Rectal smooth muscle tissue (tissue), 1 donor: ENCODE results near the gene PRKAR2A.
"Not testable (repeated sequence)": the region's sequence is repeated elsewhere in the genome, so short reads cannot be mapped to it uniquely, and the experiment has no call there.

ENCODE experiments used
- H3K27ac ChIP-seq: one replicate; pipeline ENCODE4 v1.7.0; 2013; ENCODE audit warnings: low read depth, low read length, inconsistent platforms
- H3K27me3 ChIP-seq: one replicate; pipeline ENCODE4 v1.7.0; 2013; ENCODE audit warnings: low read length; ENCODE audit not compliant: control insufficient read depth, insufficient read depth
- H3K36me3 ChIP-seq: one replicate; pipeline ENCODE4 v1.7.0; 2013; ENCODE audit warnings: low read length; ENCODE audit not compliant: control insufficient read depth, insufficient read depth
- H3K4me1 ChIP-seq: one replicate; pipeline ENCODE4 v1.7.0; 2013; ENCODE audit warnings: low read length; ENCODE audit not compliant: control insufficient read depth, insufficient read depth
- H3K4me3 ChIP-seq: one replicate; pipeline ENCODE4 v1.7.0; 2013; ENCODE audit warnings: low read length
- H3K9ac ChIP-seq: one replicate; pipeline ENCODE4 v1.7.0; 2013; ENCODE audit warnings: low read length

PRKAR2A gene

DNA sequence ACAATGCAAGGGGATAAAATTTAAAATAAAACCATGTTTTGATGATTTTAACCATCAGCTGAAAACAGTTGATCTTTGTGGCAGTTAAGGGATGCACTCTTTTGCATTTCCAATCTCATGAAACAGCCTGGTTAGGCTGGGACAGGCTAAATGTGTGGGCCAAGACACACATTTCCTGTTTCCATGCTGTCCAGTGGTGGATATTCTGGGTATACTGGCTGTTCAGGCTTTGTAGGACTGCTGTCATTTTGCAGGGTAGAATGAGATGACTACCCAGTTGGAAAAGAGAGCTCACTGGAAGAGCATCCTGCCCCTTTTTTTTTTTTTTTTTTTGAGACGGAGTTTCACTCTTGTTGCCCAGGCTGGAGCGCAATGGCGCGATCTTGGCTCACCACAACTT, 88.6 kb downstream of the PRKAR2A start:
- Histone ChIP-seq H3K36me3 (peaks cover 2% of the 10 kb centered on the region), H3K9ac (no peak overlapping the region), H3K27ac (no peak overlapping the region), H3K4me3 (no peak overlapping the region), H3K27me3 (no peaks in the 10 kb centered on the region), H3K4me1 (no peaks in the 10 kb centered on the region)

GRCh38 chr3:48756640-48757039, 91.0 kb downstream of the PRKAR2A start:
- Histone ChIP-seq H3K4me3 (no peak overlapping the region), H3K4me1 (no peaks in the 10 kb centered on the region), H3K27me3 (no peaks in the 10 kb centered on the region), H3K9ac (no peak overlapping the region), H3K27ac (no peak overlapping the region), H3K36me3 (peaks cover 2% of the 10 kb centered on the region)

- no peak overlapping the region for H3K9ac ChIP-seq
- H3K36me3 ChIP-seq = peaks cover 8% of the 10 kb centered on the region
- no peak overlapping the region for H3K27ac ChIP-seq
- H3K27me3 ChIP-seq = no peaks in the 10 kb centered on the region
- H3K4me3 ChIP-seq = no peak overlapping the region
- H3K4me1 ChIP-seq = peaks cover 3% of the 10 kb centered on the region
Observed at GRCh38 chr3:48750856-48751255, 96.8 kb downstream of the PRKAR2A start.

- H3K4me1 ChIP-seq = peaks cover 3% of the 10 kb centered on the region
- H3K36me3 ChIP-seq = peaks cover 8% of the 10 kb centered on the region
- H3K9ac ChIP-seq = no peak overlapping the region
- no peak overlapping the region for H3K27ac ChIP-seq
- H3K4me3 ChIP-seq = no peak overlapping the region
- H3K27me3 ChIP-seq = no peaks in the 10 kb centered on the region
Observed at GRCh38 chr3:48748754-48749153, 98.9 kb downstream of the PRKAR2A start.

GRCh38 chr3:48747706-48748105, 100.0 kb downstream of the PRKAR2A start:
- Histone ChIP-seq H3K27me3 (no peaks in the 10 kb centered on the region), H3K9ac (no peak overlapping the region), H3K36me3 (peaks cover 8% of the 10 kb centered on the region), H3K27ac (no peak overlapping the region), H3K4me3 (no peak overlapping the region), H3K4me1 (peaks cover 3% of the 10 kb centered on the region)

- H3K27ac ChIP-seq = no peak overlapping the region
- H3K9ac ChIP-seq = no peak overlapping the region
- H3K4me3 ChIP-seq = no peak overlapping the region
- peaks cover 3% of the 10 kb centered on the region for H3K4me1 ChIP-seq
- H3K27me3 ChIP-seq = no peaks in the 10 kb centered on the region
- peaks cover 8% of the 10 kb centered on the region for H3K36me3 ChIP-seq
Observed at GRCh38 chr3:48747015-48747615, 100.6 kb downstream of the PRKAR2A start.

DNA sequence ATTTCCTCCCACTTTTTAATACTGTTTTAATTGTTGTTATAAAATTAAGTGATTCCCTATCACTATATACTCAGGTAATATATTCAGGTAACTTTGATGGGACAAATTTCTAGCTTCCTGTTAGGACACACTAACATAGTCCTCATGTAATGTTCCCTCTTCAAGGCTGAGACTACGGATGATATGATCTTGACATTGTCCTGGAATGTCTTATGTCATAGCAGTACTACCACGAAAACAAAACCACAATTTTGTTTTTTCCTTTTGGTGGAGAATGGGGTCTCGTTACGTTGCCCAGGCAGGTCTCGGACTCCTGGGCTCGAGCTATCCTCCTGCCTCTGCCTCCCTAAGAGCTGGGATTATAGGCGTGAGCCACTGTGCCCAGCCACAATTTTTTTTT, 103.9 kb downstream of the PRKAR2A start:
- no peaks in the 10 kb centered on the region for H3K36me3 ChIP-seq
- no peaks in the 10 kb centered on the region for H3K27me3 ChIP-seq
- H3K4me1 ChIP-seq = peaks cover 11% of the 10 kb centered on the region
- no peak overlapping the region for H3K9ac ChIP-seq
- H3K4me3 ChIP-seq = no peak overlapping the region
- H3K27ac ChIP-seq = no peak overlapping the region

DNA sequence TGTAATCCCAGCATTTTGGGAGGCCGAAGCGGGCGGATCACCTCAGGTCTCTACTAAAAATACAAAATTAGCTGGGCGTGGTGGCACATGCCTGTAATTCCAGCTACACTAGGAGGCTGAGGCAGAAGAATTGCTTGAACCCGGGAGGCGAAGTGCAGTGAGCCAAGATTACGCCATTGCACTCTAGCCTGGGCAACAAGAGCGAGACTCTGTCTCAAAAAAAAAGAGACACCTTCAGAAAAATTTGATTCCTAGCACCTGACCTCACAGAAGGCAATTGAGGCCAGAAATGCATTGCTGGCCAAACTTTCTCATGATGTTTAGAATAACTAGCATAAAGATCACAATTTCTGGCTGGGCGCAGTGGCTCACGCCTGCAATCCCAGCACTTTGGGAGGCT, 106.4 kb downstream of the PRKAR2A start:
- H3K27ac ChIP-seq, H3K27me3 ChIP-seq, H3K4me3 ChIP-seq, H3K36me3 ChIP-seq, H3K9ac ChIP-seq: not testable (repeated sequence)
- peaks cover 12% of the 10 kb centered on the region for H3K4me1 ChIP-seq

GRCh38 chr3:48739955-48740823, 107.5 kb downstream of the PRKAR2A start:
- H3K9ac ChIP-seq = no peak overlapping the region
- no peaks in the 10 kb centered on the region for H3K27me3 ChIP-seq
- peaks cover 12% of the 10 kb centered on the region for H3K4me1 ChIP-seq
- H3K36me3 ChIP-seq = no peaks in the 10 kb centered on the region
- peak overlapping the region; percentile 62 for H3K27ac ChIP-seq
- H3K4me3 ChIP-seq = peak overlapping the region; percentile 42

GRCh38 chr3:48739617-48739954, 108.1 kb downstream of the PRKAR2A start:
- H3K27me3 ChIP-seq = no peaks in the 10 kb centered on the region
- peak overlapping the region; percentile 42 for H3K27ac ChIP-seq
- no peaks in the 10 kb centered on the region for H3K36me3 ChIP-seq
- peak overlapping the region; percentile 42 for H3K4me3 ChIP-seq
- peak overlapping the region; percentile 0 for H3K9ac ChIP-seq
- peaks cover 12% of the 10 kb centered on the region for H3K4me1 ChIP-seq

GRCh38 chr3:48738926-48739616, 108.6 kb downstream of the PRKAR2A start:
- Histone ChIP-seq H3K4me1 (peaks cover 12% of the 10 kb centered on the region), H3K27me3 (no peaks in the 10 kb centered on the region), H3K4me3 (peak overlapping the region; percentile 42), H3K27ac (peak overlapping the region; percentile 43), H3K9ac (peak overlapping the region; percentile 0), H3K36me3 (no peaks in the 10 kb centered on the region)

DNA sequence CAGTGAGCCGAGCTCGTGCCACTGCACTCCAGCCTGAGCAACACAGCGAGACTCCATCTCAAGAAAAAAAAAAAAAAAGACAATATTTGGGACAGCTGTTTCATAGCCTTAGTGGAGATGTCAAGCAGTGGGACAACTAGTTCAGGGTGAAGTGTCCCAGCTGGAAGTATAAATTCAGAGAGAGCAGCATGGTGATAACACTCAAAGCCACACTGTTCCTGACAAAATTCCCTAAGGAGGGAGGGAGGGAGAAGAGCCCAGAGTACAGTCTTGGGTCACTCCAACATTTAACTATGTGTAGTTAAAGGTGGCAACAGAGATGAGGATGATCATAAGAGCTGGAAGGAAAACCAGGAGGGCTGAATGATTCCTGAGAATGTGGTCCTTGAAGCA, 109.5 kb downstream of the PRKAR2A start:
- Histone ChIP-seq H3K4me3 (no peak overlapping the region), H3K4me1 (peaks cover 12% of the 10 kb centered on the region), H3K27ac (peak overlapping the region; percentile 43), H3K36me3 (no peaks in the 10 kb centered on the region), H3K27me3 (no peaks in the 10 kb centered on the region), H3K9ac (no peak overlapping the region)
